GM23338 (cell line): ENCODE results near the gene RPL28. TPM values are rescaled to one million over a fixed set of nuclear protein-coding genes. Genes with fewer than 3 reads are reported as not detected.
A peak's percentile ranks its signal among the peaks of the same experiment; 100 is the strongest.

Experiments used
- ATAC-seq: fragments of 200-7000 bp; cut with Tn5 transposase; 3 replicates; pipeline ENCODE4 v1.9.1; 2020
- DNase-seq: peaks from one replicate; pipeline ENCODE4 v3.0.0-alpha.2; 2015; ENCODE audit warnings: low spot score
- H2AFZ ChIP-seq: fragments of 200-600 bp; sonication (generic); 2 replicates; pipeline ENCODE4 v1.8.0; 2016; ENCODE audit warnings: antibody characterized with exemption, mild to moderate bottlenecking, moderate library complexity
- H3F3A ChIP-seq: fragments of 200-600 bp; sonication (generic); replicated peaks from 2 replicates; pipeline ENCODE4 v1.8.0; 2017; ENCODE audit warnings: antibody characterized with exemption, mixed run types, low read depth
- H3K27ac ChIP-seq: fragments of 200-600 bp; sonication (generic); 2 replicates; pipeline ENCODE4 v1.6.1; 2016; ENCODE audit warnings: low read depth
- H3K27me3 ChIP-seq: fragments of 200-600 bp; sonication (generic); 2 replicates; pipeline ENCODE4 v1.8.0; 2016; ENCODE audit warnings: mild to moderate bottlenecking, mixed run types, moderate library complexity; ENCODE audit not compliant: insufficient read depth
- H3K36me3 ChIP-seq: fragments of 200-600 bp; sonication (generic); 2 replicates; pipeline ENCODE4 v1.8.0; 2016; ENCODE audit warnings: mild to moderate bottlenecking; ENCODE audit not compliant: insufficient read depth
- H3K4me1 ChIP-seq: fragments of 200-600 bp; sonication (generic); 2 replicates; pipeline ENCODE4 v1.8.0; 2016; ENCODE audit warnings: mild to moderate bottlenecking, moderate library complexity; ENCODE audit not compliant: insufficient read depth
- H3K4me2 ChIP-seq: fragments of 200-600 bp; sonication (generic); 2 replicates; pipeline ENCODE4 v1.7.1; 2017; ENCODE audit warnings: mixed run types
- H3K4me3 ChIP-seq: fragments of 200-600 bp; sonication (generic); 2 replicates; pipeline ENCODE4 v1.6.1; 2016; ENCODE audit warnings: mixed run types
- H3K79me2 ChIP-seq: fragments of 200-600 bp; sonication (generic); replicated peaks from 2 replicates; pipeline ENCODE4 v1.8.0; 2017; ENCODE audit warnings: mild to moderate bottlenecking; ENCODE audit not compliant: insufficient read depth
- H3K9me2 ChIP-seq: fragments of 200-600 bp; sonication (generic); 2 replicates; pipeline ENCODE4 v1.8.0; 2017; ENCODE audit not compliant: insufficient read depth
- H4K20me1 ChIP-seq: fragments of 200-600 bp; sonication (generic); replicated peaks from 2 replicates; pipeline ENCODE4 v1.8.0; 2017; ENCODE audit warnings: mild to moderate bottlenecking; ENCODE audit not compliant: insufficient read depth
- H3K27ac Mint-ChIP-seq: 2 replicates; pipeline ENCODE4 v1.8.0; 2020; ENCODE audit warnings: inconsistent platforms, mild to moderate bottlenecking, moderate library complexity, mixed read lengths
- H3K27me3 Mint-ChIP-seq: 3 replicates; pipeline ENCODE4 v1.8.0; 2022; ENCODE audit warnings: low read depth, mild to moderate bottlenecking, moderate library complexity, mixed read lengths, inconsistent platforms; ENCODE audit not compliant: insufficient read depth, poor library complexity
- H3K36me3 Mint-ChIP-seq: 3 replicates; pipeline ENCODE4 v1.8.0; 2021; ENCODE audit warnings: low read depth, mild to moderate bottlenecking, inconsistent platforms, moderate library complexity, mixed read lengths
- H3K4me1 Mint-ChIP-seq: 3 replicates; pipeline ENCODE4 v1.8.0; 2020; ENCODE audit warnings: mild to moderate bottlenecking, inconsistent platforms, mixed read lengths
- H3K4me3 Mint-ChIP-seq: 3 replicates; pipeline ENCODE4 v1.8.0; 2021; ENCODE audit warnings: moderate library complexity, mild to moderate bottlenecking, inconsistent platforms, mixed read lengths
- H3K9me3 Mint-ChIP-seq: 3 replicates; pipeline ENCODE4 v1.8.0; 2020; ENCODE audit warnings: moderate library complexity, mild to moderate bottlenecking, inconsistent platforms, mixed read lengths
- CREB1 ChIP-seq: fragments of 250-450 bp; sonication (Bioruptor Pico); IDR thresholded peaks from 2 replicates; pipeline ENCODE4 v1.5.0; 2020; ENCODE audit warnings: low read depth, mild to moderate bottlenecking, moderate library complexity
- EZH2 ChIP-seq: fragments of 200-600 bp; sonication (generic); IDR thresholded peaks from one replicate; pipeline ENCODE4 v1.8.0; 2017; ENCODE audit warnings: antibody characterized with exemption, mild to moderate bottlenecking, low read depth; ENCODE audit not compliant: unreplicated experiment
- ZNF331 ChIP-seq: fragments of 250-450 bp; sonication (Bioruptor Pico); IDR thresholded peaks from 2 replicates; pipeline ENCODE4 v1.5.0; 2020; ENCODE audit warnings: low read depth, mild to moderate bottlenecking, moderate library complexity
- polyA plus RNA-seq: library from polyadenylated mRNA; unstranded; fragments of >200 nt; fragmentation: Nextera tagmentation; extraction: Ambion mirVana; gene quantifications from 2 replicates; pipeline ENCODE4 v1.2.1, GENCODE V29; 2016
- total RNA-seq: library from RNA; depleted of rRNA; stranded (reverse); fragments of >200 nt; shearing (Covaris generic); gene quantifications from 2 replicates; pipeline ENCODE4 v1.2.3, GENCODE V29; 2014
- TF ChIP-seq, protein P1 (sequence below), 2 experiments: fragments of 200-600 bp in 1 of 2; sonication (generic) in 1 of 2; conservative IDR thresholded peaks; 2 replicates each; pipeline versions ENCODE4 v1.5.1 to v1.6.1; 2016 to 2017; ENCODE audit warnings: antibody characterized with exemption in 2 of 2, low read depth in 2 of 2, mild to moderate bottlenecking in 2 of 2, moderate library complexity in 1 of 2
- TF ChIP-seq, protein P2 (sequence below): IDR thresholded peaks from 2 replicates; pipeline ENCODE4 v1.6.1; 2016; ENCODE audit warnings: antibody characterized with exemption
- TF ChIP-seq, protein P3 (sequence below): IDR thresholded peaks from one replicate; pipeline ENCODE4 v1.6.1; 2018; ENCODE audit warnings: antibody characterized with exemption; ENCODE audit not compliant: unreplicated experiment

Gene RPL28
- total and polyA plus RNA-seq, 2 experiments from 2014 or later = 737 to 1,528 TPM

DNA sequence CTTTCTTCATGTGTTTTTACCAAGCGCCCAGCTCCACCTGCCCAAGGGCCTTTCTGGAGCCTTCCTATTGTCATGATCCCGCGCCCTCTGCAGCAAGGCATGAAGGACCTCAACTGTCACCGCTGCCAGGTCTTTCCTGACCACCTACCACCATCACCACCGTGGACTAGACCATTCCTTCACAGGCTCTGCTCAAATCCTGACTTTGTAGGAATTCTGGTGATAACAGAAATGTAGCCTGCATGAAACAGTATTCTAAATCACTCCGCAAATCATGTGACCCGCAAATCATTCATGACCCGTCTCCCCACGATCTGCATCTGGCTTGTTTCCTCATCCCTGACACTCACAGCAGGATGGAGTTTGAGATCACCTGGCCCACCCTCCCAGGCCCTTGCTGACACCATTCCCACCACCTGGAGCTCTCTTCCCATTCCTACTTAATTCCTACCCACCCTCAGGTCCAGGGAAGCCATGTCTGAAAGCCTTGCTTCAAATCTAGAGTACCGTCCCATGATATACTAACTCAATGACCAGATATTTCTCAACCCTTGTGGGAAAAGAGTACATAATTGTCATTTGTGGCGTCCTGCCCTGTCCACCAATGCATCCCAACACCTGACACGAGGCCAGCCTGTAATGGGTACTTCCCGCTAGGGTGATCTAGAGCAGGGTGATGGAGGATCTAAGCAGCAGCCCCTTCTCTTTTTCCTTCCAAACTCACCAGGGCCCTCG, 20.5 kb downstream of the RPL28 start:
- Histone ChIP-seq H3K4me3 (peak overlapping the region; percentile 94), H3K9me2 (peaks cover 8% of the 10 kb centered on the region), H3K4me1 (peaks cover 21% of the 10 kb centered on the region), H3K27me3 (no peaks in the 10 kb centered on the region), H4K20me1 (peaks cover 57% of the 10 kb centered on the region), H3K27ac (0 out of 2 replicates have a peak overlapping the region, but pooled peaks have one; percentile 50), H2AFZ (no peak overlapping the region), H3K4me2 (peak overlapping the region; percentile 93), H3K79me2 (peaks cover 44% of the 10 kb centered on the region), H3K36me3 (peaks cover 47% of the 10 kb centered on the region), H3F3A (peaks cover 51% of the 10 kb centered on the region)
- ATAC-seq (no peak), DNase-seq (no peak)
- Mint-ChIP-seq H3K27ac (peak overlapping the region; percentile 56), H3K36me3 (peaks cover 80% of the 10 kb centered on the region), H3K27me3 (peaks cover 25% of the 10 kb centered on the region), H3K9me3 (peaks cover 29% of the 10 kb centered on the region), H3K4me1 (peaks cover 31% of the 10 kb centered on the region), H3K4me3 (peak overlapping the region; percentile 91)
- TF ChIP-seq CREB1 (CRISPR knock-in tag) (no peak), EZH2 (no peak), ZNF331 (CRISPR knock-in tag) (no peak)
- TF ChIP-seq, protein P1, sequence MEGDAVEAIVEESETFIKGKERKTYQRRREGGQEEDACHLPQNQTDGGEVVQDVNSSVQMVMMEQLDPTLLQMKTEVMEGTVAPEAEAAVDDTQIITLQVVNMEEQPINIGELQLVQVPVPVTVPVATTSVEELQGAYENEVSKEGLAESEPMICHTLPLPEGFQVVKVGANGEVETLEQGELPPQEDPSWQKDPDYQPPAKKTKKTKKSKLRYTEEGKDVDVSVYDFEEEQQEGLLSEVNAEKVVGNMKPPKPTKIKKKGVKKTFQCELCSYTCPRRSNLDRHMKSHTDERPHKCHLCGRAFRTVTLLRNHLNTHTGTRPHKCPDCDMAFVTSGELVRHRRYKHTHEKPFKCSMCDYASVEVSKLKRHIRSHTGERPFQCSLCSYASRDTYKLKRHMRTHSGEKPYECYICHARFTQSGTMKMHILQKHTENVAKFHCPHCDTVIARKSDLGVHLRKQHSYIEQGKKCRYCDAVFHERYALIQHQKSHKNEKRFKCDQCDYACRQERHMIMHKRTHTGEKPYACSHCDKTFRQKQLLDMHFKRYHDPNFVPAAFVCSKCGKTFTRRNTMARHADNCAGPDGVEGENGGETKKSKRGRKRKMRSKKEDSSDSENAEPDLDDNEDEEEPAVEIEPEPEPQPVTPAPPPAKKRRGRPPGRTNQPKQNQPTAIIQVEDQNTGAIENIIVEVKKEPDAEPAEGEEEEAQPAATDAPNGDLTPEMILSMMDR (conservative IDR thresholded peaks at IDR 0.05; ENCODE audit: low read depth in 2 of 2) = no peak
- TF ChIP-seq, protein P2, sequence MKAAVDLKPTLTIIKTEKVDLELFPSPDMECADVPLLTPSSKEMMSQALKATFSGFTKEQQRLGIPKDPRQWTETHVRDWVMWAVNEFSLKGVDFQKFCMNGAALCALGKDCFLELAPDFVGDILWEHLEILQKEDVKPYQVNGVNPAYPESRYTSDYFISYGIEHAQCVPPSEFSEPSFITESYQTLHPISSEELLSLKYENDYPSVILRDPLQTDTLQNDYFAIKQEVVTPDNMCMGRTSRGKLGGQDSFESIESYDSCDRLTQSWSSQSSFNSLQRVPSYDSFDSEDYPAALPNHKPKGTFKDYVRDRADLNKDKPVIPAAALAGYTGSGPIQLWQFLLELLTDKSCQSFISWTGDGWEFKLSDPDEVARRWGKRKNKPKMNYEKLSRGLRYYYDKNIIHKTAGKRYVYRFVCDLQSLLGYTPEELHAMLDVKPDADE = no peak
- TF ChIP-seq, protein P3, sequence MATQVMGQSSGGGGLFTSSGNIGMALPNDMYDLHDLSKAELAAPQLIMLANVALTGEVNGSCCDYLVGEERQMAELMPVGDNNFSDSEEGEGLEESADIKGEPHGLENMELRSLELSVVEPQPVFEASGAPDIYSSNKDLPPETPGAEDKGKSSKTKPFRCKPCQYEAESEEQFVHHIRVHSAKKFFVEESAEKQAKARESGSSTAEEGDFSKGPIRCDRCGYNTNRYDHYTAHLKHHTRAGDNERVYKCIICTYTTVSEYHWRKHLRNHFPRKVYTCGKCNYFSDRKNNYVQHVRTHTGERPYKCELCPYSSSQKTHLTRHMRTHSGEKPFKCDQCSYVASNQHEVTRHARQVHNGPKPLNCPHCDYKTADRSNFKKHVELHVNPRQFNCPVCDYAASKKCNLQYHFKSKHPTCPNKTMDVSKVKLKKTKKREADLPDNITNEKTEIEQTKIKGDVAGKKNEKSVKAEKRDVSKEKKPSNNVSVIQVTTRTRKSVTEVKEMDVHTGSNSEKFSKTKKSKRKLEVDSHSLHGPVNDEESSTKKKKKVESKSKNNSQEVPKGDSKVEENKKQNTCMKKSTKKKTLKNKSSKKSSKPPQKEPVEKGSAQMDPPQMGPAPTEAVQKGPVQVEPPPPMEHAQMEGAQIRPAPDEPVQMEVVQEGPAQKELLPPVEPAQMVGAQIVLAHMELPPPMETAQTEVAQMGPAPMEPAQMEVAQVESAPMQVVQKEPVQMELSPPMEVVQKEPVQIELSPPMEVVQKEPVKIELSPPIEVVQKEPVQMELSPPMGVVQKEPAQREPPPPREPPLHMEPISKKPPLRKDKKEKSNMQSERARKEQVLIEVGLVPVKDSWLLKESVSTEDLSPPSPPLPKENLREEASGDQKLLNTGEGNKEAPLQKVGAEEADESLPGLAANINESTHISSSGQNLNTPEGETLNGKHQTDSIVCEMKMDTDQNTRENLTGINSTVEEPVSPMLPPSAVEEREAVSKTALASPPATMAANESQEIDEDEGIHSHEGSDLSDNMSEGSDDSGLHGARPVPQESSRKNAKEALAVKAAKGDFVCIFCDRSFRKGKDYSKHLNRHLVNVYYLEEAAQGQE = no peak
